HG02840 (cell line): Measurements from ENCODE around the gene PSTPIP1.

Experiments used
- ATAC-seq: cut with Tn5 transposase; IDR thresholded peaks from one replicate; pipeline ENCODE4 v1.9.1; 2021; ENCODE audit warnings: mild to moderate bottlenecking, moderate library complexity, moderate number of reproducible peaks; ENCODE audit not compliant: unreplicated experiment, low FRiP score

The PSTPIP1 gene

DNA sequence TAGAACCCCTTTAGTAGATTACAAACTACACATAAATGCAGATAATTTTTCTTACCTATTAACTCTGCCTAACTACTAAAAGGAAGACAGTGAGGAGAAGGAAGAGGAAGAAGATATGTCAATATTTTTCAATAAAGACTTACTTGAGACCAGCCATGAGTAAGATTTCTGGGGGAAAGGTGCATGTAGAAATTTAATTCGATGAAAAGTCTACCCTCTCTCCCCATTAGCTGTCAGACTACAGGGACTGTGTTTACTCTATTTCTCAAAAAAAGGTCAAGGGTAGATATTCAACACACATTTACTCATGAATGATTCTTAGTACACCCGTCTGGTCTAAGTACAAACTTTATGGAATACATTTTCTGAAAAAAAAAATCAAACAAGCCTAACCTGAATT lies 69.1 kb downstream of the PSTPIP1 start:
- no peak for ATAC-seq

DNA sequence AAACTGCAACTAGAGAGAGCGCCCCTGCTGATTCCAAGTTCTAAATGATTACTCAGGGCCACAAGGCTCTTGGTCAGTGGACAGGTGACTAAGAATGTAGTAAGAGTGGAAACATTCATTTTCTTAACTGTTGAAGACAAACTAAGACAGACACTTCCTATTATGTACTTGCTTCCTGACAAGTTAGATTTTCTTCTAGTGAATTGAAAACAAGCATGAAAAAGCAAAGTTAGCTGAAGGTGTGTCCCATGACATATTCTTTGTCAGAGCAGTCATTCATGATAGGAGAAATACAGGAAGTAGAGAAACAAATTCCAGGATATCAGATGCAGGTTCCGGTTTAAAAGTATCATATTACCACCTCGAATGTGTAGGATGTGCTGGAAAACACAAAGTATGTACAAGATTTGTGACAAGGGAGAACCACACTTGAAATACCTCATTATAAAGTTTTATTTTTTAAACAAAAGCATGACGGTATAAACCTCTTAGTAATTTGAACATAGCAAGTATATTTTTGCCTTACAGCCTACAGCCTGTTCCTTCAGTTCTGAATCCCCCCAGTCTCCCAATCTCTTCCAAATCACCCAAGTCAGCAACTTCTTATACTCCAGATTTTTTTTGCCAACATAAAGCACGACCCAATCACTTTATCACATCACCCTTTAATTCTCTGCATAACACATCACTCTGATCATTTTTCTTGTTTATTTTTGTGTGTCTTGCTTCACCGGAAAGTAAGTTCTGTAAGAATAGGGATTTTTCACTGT lies 69.8 kb downstream of the PSTPIP1 start:
- no peak for ATAC-seq

DNA sequence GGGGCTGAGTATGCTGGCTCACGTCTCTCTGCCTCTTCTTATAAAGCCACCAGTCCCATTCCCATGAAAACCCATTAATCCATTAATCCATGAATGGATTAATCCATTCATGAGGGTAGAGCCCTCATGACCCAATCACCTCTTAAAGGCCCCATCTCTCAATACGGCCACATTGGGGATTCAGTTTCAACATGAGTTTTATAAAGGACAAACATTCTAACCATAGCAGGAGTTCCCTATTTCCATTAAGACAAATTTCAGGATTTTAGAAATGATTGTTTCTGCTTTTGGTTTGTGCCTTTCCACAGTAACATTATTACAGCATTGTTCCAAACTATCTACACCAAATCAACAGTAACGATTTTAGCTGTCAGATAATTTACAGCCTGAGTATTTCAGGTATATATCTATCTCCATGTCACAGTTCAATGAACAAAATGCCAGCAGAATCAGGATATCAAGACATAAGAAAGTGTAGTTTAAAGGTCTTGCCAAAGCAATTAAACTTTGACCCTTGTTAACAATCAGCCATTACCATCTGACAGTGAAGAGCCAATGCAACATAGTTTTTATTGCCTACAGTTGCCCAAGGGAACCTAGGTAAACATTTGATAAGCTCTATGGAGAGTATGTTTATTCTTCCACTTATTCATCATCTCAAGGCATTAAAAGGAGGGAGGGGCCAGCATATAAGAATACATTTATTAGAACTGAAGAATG lies 72.2 kb downstream of the PSTPIP1 start:
- ATAC-seq: no peak

DNA sequence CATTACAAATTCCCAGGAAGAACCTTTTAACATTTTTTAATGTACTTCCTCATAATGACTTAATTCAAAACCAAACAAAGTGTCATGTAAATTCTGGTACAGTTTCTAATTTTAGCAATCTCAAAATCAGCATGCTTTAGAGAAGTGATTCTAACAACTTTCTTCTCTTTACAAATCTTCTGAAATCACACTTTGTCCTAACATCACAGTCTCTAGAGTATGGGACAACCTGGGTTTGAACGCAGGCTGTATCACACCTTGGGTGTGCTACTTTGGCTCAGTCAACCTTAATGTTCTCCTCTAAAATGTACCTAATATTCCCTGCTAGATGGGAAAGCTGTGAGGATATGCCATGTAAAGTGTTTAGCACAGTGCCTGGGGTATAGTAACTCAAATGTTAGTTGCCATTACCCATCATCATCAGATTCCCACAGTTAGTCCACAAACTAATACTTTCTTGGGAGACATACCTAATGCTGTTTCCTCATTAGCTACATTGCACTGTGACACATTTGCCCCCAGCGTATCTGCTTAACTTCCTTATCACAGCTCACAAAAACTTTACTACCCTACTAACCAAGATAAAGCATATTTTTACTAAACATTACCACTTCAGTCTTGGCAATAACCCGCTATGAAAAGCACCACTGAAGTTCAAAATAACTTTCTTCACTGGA lies 72.9 kb downstream of the PSTPIP1 start:
- no peak for ATAC-seq

DNA sequence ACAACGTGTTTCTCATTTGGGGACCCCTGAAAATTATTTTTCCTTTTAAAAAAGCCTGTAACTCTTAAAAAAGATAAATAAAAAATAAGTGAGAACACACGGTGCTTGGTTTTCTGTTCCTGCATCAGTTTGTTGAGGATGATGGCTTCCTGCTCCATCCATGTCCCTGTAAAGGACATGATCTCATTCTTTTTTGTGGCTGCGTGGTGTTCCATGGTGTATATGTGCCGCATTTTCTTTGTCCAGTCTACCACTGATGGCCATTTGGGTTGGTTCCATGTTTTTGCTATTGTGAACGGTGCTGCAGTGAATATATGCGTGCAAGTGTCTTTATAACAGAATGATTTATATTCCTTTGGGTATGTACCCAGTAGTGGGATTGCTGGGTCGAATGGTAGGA lies 73.7 kb downstream of the PSTPIP1 start:
- no peak for ATAC-seq

DNA sequence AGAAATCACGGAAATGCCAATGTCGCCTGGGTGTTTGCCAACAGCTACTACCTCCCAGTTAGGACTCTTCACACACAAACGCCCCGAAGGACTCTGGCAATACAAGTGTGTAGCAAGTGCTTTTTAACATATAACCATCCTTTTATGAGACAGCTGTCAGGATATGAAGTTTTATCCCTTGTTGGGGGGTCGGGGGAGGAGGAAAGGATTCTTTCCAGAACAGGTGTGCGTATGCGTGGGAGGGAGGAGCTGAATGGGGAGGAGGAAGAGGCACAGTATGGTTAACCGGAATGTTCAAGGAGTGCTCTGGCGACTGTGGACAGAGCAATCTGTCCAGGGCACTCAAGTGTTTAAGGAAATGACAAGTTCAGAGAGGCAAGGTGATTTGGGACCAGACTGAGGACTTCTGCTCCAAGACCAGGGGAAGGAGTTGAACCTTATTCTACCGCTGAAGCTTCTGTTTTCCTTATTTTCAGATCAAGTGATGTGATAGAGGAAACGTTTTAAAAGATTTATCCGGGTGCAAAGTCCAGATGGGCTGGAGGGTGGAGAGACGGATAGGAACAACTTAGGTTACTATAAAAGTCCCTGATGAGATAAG lies 74.7 kb downstream of the PSTPIP1 start:
- no peak for ATAC-seq

DNA sequence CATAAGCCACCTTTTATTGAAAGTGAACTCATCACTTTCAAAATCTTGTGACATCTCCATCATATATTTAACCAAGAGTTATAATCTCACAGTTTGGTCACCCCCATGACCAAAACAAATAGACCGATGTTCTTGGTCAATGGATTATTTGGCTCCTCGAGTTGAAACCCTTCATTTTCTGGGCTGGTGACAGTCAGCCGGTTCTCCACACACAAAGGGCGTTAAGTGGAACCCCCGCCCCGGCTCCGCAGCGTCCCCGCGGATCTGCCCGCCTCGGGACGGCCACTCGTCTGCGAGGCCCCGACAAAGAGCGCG lies 75.2 kb downstream of the PSTPIP1 start:
- ATAC-seq: no peak

DNA sequence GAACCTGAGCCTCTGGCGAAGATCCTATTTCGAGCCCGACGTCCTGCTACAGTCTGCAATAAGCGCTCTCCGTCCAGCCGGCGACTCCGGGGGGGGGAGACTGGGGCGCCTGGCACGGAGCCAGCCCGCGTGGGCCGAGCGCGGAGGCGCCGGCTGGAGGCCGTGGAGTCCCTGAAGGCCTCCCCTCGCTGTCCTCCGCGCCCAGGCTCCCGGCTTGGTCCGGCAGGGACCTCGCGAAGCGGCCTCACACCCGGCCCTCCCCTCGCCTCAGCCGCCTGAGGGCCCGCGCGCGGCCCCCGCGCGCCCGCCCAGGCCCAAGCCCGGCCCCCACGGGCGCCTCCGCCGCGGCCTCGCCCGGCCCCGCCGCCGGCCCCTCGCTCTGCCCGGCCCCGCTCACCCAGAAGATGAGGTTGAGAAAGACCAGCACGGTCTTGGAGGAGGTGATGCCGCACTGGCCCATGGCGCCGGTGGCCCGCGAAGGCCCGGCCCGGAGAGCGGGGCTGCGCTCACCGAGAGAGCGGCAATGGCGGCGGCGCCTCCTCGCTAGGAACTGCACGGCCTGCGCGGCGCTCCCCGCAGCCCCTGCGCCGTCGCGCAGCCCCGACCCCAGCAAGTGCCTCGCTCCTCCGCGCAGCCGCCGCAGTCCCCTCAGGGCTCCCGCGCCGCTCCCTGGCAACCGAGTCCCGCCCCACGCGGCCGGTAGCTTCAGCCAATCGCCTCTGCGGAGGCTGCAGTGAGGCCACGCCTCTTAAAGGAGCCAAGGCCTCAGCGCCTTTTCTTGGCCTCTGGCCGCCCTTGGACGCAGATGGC lies 75.8 kb downstream of the PSTPIP1 start, which contains the start of gene TSPAN3:
TSS of gene TSPAN3 (minus strand) at position 615 of the 810 bp plus-strand sequence. CDS start at position 460, 155 bp downstream.
- ATAC-seq: peak; percentile 89

DNA sequence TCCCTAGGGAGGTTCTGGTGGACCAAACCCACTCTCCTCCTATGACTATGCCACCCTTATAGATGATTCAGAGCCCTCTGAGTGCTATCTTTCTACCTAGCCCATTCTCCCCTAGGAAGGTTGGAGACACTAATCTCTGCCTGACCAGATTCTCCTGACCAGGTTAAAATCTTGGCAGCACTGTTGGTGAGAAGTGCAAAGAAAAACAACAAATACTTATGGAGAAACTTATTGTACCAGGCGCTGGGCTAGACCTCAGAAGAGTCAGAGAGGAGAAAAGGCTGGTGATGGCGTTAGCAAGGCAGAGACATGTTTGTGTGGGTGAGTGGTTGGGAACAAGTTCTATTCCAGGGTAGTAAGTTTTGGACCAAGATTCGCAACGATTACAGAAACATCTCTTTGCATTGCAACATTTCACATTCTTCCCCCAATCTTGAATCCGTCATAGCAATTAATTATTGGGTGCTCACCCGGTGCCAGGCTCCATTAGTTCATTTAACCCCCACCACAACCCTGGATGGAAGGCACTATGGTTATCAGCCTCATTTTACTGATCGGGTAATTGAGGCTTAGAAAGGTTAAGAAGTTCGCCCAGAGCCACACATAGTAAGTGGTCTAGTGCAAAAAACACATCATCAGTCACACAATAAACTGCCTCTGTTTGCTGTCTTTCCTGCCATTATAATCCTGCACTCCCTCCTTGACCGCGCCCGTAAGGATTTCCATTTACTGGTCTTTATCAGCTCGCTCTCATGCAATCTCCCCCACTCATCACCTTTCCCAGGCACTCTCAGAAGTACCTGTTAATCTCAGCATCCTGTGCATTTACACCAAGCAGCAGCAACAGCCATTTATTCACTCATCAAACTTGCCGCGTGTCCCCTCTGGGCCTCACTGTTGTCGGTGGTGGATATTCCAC lies 76.6 kb downstream of the PSTPIP1 start:
- no peak for ATAC-seq

DNA sequence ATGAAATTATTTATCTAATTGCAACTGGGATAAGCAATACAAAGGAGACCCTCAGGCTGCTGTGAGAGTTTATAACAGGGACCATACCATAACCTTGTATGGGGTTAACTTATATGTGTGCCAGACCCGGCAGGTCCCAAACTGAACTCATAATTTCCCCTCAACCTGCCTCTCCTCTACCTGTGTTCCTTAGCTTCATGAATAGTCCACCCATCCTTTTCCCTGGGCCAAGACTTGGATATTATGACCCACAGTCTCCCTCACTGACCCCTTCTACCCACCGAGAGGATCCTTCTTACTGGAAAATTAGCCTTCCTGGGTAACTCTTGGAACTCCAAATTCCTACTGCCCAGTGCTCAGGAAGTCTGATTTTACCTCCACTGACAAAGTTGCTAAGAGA lies 79.4 kb downstream of the PSTPIP1 start:
- no peak for ATAC-seq

DNA sequence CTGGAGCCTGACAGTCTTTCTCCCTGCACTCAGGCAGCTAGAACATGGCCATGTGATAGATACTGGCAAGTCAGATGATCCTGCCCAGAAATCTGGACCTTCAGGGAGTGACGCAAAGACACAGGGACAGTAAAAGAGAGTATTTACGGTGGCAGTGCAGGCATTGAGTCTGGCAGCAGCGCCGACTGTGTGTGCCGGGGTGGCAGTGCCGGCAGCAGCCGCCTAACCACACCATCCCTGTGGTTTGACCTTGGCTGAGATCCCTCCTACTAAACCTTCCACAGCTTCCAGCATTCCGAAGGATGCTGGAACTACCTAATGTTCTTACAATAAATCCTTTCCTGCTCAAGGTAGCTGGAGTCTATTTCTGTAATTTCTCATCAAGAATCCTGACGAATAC lies 80.6 kb downstream of the PSTPIP1 start:
- ATAC-seq: no peak

DNA sequence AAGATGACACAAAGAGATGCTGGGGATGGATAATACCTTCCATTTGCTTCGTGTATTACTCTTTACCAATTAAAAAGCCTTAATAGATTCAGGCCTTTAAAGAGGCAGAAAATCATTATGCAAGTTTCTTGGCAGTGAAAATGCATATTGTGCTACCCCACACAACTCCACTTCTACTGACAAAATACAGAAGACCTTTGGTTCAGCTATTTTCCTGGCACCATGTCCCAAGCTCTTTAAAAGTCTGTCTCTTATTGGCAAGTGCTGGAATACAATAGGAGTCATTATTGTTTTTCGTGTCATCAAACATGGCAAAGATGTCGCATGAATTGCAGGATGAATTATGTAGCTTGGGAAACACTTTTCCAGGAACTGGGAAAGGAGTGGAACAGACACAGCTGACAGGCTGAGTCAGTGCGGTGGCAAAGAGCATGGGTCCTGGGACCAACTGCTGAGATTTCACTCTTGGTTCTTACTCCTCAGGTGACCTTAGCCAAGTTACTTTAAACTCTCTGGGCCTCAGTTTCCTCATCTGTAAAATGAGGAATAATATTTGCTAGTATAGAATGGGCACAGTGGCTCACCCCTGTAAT lies 81.5 kb downstream of the PSTPIP1 start:
- no peak for ATAC-seq

DNA sequence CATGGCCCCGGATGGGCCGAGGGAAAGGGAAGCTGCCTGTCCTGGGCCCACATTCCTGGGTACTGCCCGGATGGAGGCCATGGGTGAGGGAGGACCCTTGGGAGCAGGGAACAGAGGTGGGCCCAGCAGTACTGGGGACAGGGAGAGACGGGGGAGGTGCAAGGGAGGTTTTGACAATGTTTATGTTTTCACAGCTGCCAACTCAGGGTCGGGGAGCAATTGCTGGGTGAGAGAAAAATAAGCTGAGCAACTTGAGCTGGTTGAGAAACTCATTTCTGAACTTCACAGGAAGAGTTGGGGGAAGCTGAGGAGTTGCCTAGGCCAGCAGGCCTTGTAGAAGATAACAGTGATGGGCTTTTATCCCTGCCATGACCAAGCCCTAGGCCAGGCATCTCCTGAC lies 87.0 kb downstream of the PSTPIP1 start:
- no peak for ATAC-seq

DNA sequence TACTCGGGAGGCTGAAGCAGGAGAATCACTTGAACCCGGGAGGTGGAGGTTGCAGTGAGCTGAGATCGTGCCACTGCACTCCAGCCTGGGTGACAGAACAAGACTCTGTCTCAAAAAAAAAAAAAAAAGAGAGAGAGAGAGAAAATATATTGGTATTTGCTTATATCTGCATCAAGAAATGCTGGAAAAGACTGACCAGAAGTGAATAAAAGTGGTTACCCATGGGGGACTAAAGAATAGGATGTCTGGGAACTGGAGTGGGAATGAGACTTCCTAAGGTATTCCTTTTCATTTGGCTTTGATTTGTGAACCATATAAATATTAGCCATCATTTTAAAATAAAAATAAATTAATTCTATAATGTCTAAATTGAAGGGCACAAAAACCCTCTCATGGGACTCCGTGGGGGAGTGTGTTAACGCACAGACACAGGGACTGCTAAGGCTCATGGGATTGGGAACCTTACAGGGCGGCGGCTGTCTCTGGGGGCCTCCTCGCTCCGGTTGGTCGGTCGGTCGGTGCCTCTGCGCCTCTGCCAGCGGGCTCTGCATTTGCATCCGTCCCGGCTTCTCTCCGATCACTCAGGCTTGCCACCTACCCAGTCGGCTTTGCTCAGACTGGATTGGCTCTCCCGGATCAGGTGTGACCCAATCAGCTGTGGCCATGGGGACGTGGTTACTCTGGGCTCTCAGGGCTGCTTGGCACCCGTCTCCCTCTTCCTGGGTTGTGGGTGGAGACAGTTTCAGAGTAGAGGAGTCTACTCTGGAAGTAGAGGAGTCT lies 88.6 kb downstream of the PSTPIP1 start:
- peak; percentile 75 for ATAC-seq

DNA sequence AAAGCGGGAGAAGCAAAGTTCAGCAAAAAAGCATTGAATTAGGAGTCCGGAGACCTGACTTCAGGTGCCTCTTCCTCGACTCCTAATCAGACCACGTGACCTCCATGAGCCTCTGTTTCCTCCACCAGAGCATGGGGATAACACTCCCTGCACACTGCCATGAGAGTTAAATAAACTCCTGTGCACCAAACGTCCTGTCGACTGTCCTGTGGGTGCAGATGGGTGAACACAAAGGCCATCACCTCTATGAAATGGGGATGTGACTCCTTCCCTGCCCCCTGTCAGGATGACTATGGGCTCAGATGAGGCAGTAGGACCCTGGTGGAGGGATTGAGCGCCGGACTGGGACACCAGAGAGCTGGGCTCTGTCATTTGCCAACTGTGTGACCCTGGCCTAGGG lies 89.5 kb downstream of the PSTPIP1 start:
- no peak for ATAC-seq

DNA sequence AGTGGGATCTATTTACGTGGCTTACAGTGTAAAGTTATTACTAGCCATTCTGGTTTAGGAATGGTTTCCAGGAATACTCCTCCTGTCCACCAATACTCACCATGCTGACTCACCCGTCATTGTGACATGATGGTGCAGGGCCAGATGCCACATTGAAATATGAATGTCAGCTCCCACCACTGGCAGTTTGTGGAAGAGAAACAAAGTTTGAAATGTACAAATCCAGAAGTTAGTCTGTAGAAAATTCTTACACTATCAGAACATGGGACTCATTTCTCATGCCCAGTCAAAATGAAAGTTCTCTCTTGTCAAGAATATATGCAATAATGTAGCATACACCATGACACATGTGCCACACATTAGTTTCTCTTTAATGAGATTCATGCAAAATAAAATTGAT lies 90.4 kb downstream of the PSTPIP1 start:
- ATAC-seq: no peak
